IMR-90 (cell line): ENCODE data around the gene PRPS1L1.

Experiments
- MAFK ChIP-seq: IDR thresholded peaks from 2 replicates; pipeline ENCODE4 v1.6.1; 2012; ENCODE audit warnings: low read depth, low read length, improper control_type of control experiment
- MAZ ChIP-seq: IDR thresholded peaks from 2 replicates; pipeline ENCODE4 v1.6.1; 2012; ENCODE audit warnings: low read depth, mild to moderate bottlenecking, low read length, improper control_type of control experiment, moderate library complexity, borderline replicate concordance
- POLR2A ChIP-seq: IDR thresholded peaks from 2 replicates; pipeline ENCODE4 v1.6.1; 2012; ENCODE audit warnings: mild to moderate bottlenecking, low read depth, low read length
- RAD21 ChIP-seq: IDR thresholded peaks from 2 replicates; pipeline ENCODE4 v1.6.1; 2012; ENCODE audit warnings: low read length, improper control_type of control experiment
- TF ChIP-seq, protein P1 (sequence below): conservative IDR thresholded peaks from 2 replicates; pipeline ENCODE4 v1.5.1; 2012; ENCODE audit warnings: mild to moderate bottlenecking, low read depth, low read length, improper control_type of control experiment
- TF ChIP-seq, protein P2 (sequence below): fragments of 150-350 bp; IDR thresholded peaks from 2 replicates; pipeline ENCODE4 v1.6.1; 2017; ENCODE audit warnings: mild to moderate bottlenecking, antibody characterized with exemption, low read length, low read depth

DNA sequence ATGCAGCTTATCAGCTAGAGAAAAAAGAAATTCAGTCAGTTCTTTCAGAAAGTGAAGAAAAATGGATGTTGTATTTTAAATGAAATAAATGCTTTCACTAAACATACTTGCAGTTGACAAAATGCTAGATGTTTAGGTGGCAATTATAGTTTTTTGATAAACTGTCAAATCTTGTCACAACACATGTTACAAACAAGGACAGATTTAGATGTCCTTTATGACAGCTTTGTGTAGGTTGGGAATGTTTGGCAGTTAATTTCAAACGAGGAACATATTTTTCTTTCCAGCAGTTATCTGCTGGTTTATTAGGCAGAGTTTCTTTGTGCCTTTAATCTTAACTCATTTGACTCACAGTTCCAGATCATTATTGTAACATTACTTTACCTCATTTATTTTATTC is 3.1 kb upstream of the PRPS1L1 start:
- TF ChIP-seq, protein P1, sequence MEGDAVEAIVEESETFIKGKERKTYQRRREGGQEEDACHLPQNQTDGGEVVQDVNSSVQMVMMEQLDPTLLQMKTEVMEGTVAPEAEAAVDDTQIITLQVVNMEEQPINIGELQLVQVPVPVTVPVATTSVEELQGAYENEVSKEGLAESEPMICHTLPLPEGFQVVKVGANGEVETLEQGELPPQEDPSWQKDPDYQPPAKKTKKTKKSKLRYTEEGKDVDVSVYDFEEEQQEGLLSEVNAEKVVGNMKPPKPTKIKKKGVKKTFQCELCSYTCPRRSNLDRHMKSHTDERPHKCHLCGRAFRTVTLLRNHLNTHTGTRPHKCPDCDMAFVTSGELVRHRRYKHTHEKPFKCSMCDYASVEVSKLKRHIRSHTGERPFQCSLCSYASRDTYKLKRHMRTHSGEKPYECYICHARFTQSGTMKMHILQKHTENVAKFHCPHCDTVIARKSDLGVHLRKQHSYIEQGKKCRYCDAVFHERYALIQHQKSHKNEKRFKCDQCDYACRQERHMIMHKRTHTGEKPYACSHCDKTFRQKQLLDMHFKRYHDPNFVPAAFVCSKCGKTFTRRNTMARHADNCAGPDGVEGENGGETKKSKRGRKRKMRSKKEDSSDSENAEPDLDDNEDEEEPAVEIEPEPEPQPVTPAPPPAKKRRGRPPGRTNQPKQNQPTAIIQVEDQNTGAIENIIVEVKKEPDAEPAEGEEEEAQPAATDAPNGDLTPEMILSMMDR, result no peak
- TF ChIP-seq POLR2A, result no peak
- no peak for TF ChIP-seq MAZ
- no peak for TF ChIP-seq RAD21
- TF ChIP-seq, protein P2, sequence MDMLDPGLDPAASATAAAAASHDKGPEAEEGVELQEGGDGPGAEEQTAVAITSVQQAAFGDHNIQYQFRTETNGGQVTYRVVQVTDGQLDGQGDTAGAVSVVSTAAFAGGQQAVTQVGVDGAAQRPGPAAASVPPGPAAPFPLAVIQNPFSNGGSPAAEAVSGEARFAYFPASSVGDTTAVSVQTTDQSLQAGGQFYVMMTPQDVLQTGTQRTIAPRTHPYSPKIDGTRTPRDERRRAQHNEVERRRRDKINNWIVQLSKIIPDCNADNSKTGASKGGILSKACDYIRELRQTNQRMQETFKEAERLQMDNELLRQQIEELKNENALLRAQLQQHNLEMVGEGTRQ, result no peak
- no peak for TF ChIP-seq MAFK
